HG03439 (cell line): ENCODE measurements around the gene SLC36A3.
A peak's percentile ranks its signal among the peaks of the same experiment; 100 is the strongest.
"Not testable (repeated sequence)": the region's sequence is repeated elsewhere in the genome, so short reads cannot be mapped to it uniquely, and the experiment has no call there.

Experiments used
- ATAC-seq: cut with Tn5 transposase; IDR thresholded peaks from one replicate; pipeline ENCODE4 v1.9.1; 2021; ENCODE audit warnings: mild to moderate bottlenecking, moderate library complexity; ENCODE audit not compliant: unreplicated experiment

SLC36A3 gene

GRCh38 chr5:151303666-151304065 lies at the start of gene SLC36A3:
TSS of gene SLC36A3 (minus strand) at chr5:151303766. CDS start at chr5:151303354, 412 bp downstream.
- ATAC-seq: no peak

- no peak for ATAC-seq
Measured at GRCh38 chr5:151351671-151352070, 48.1 kb upstream of the SLC36A3 start.

GRCh38 chr5:151348789-151349188 lies 45.2 kb upstream of the SLC36A3 start:
- no peak for ATAC-seq

- no peak for ATAC-seq
Measured at GRCh38 chr5:151347369-151347768, 43.8 kb upstream of the SLC36A3 start, which contains the start of gene SLC36A2. TSS of gene SLC36A2 (minus strand) at chr5:151347559. CDS start at chr5:151347460, 99 bp downstream.

- no peak for ATAC-seq
Measured at GRCh38 chr5:151345808-151346478, 42.4 kb upstream of the SLC36A3 start.

GRCh38 chr5:151345187-151345807 lies 41.7 kb upstream of the SLC36A3 start:
- no peak for ATAC-seq

- ATAC-seq: no peak
Measured at GRCh38 chr5:151344088-151344487, 40.5 kb upstream of the SLC36A3 start.

GRCh38 chr5:151340004-151340403 lies 36.4 kb upstream of the SLC36A3 start:
- no peak for ATAC-seq

GRCh38 chr5:151338734-151339133 lies 35.2 kb upstream of the SLC36A3 start:
- ATAC-seq: no peak

GRCh38 chr5:151332857-151333256 lies 29.3 kb upstream of the SLC36A3 start:
- no peak for ATAC-seq

GRCh38 chr5:151328734-151329133 lies 25.2 kb upstream of the SLC36A3 start:
- ATAC-seq: no peak

- no peak for ATAC-seq
Measured at GRCh38 chr5:151327585-151327984, 24.0 kb upstream of the SLC36A3 start.

- ATAC-seq: no peak
Measured at GRCh38 chr5:151326266-151326665, 22.7 kb upstream of the SLC36A3 start.

- no peak for ATAC-seq
Measured at GRCh38 chr5:151320481-151320880, 16.9 kb upstream of the SLC36A3 start.

GRCh38 chr5:151318850-151319732 lies 15.5 kb upstream of the SLC36A3 start:
- no peak for ATAC-seq

- ATAC-seq: no peak
Measured at GRCh38 chr5:151317871-151318270, 14.3 kb upstream of the SLC36A3 start.

GRCh38 chr5:151315998-151316597 lies 12.5 kb upstream of the SLC36A3 start:
- peak; percentile 74 for ATAC-seq

GRCh38 chr5:151313357-151313756 lies 9.8 kb upstream of the SLC36A3 start:
- no peak for ATAC-seq

GRCh38 chr5:151312756-151313324 lies 9.3 kb upstream of the SLC36A3 start:
- no peak for ATAC-seq

GRCh38 chr5:151310932-151311331 lies 7.4 kb upstream of the SLC36A3 start:
- no peak for ATAC-seq

GRCh38 chr5:151309821-151310220 lies 6.3 kb upstream of the SLC36A3 start:
- ATAC-seq: not testable (repeated sequence)
